ENCODE data around the gene RGR. TPM values are rescaled to one million over a fixed set of nuclear protein-coding genes. Genes with fewer than 3 reads are reported as not detected.

RGR gene
- polyA plus RNA-seq, 2 of the 4 experiments (the other 2 are of a cell fraction) = not detected

DNA sequence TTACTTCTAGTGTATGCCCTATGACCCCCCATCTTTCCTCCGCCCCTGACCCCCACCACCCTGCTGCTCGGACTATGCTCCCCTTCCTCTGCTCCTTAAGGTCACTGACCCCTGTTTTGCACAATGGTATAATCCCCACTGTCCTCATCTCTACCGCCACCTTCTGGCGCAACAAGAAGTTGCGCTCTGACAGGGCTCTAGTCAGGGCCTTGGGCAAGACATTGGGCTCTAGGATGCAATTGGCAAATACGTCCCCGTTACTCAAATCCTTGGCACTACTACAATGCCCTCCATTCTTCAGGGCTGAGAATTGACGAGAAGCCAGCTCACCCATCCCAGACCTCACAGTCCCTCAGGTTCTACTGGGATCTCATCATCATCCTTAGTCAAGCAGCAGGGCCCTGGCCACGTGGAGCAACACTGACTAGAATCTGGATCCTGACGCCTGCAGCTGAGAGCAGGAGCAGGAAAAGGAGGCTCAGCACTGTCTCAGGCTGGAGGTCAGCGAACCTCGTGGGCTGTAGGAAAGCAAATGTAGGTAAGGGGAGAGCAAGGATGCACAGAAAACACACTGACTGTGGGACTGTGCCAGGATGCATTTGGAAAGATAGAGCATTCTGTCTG, 30.1 kb upstream of the RGR start:
- ChIA-PET POLR2A (no interaction called here), CTCF (interaction anchor here (0.6 to 2.3 kb wide), 7 partner anchors 9 to 436 kb away, joined by 3 to 13 read pairs (median 3); no protein-coding TSS in a partner anchor)
- 7% methylated on average over 10 of the region's 12 CpGs for WGBS (ENCODE audit: missing lambda C conversion rate)
- Histone ChIP-seq H3K4me2 (peak overlapping the region; percentile 39; the same call in 1 of the 3 replicates), H3K4me1 (no peaks in the 10 kb centered on the region), H3K4me3 (0 out of 3 replicates have a peak overlapping the region, but pooled peaks have one; percentile 8), H3K27ac (no peak overlapping the region), H3K9me3 (0 out of 3 replicates have a peak, but pooled peaks cover under 1% of the 10 kb centered on the region)
- TF ChIP-seq, protein P1, sequence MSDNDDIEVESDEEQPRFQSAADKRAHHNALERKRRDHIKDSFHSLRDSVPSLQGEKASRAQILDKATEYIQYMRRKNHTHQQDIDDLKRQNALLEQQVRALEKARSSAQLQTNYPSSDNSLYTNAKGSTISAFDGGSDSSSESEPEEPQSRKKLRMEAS (IDR thresholded peaks at IDR 0.05) = no peak
- no peak for TF ChIP-seq SREBF2 (IDR thresholded peaks at IDR 0.05)
- TF ChIP-seq, protein P2, sequence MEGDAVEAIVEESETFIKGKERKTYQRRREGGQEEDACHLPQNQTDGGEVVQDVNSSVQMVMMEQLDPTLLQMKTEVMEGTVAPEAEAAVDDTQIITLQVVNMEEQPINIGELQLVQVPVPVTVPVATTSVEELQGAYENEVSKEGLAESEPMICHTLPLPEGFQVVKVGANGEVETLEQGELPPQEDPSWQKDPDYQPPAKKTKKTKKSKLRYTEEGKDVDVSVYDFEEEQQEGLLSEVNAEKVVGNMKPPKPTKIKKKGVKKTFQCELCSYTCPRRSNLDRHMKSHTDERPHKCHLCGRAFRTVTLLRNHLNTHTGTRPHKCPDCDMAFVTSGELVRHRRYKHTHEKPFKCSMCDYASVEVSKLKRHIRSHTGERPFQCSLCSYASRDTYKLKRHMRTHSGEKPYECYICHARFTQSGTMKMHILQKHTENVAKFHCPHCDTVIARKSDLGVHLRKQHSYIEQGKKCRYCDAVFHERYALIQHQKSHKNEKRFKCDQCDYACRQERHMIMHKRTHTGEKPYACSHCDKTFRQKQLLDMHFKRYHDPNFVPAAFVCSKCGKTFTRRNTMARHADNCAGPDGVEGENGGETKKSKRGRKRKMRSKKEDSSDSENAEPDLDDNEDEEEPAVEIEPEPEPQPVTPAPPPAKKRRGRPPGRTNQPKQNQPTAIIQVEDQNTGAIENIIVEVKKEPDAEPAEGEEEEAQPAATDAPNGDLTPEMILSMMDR (IDR thresholded peaks at IDR 0.05) = peak; percentile 41
- TF ChIP-seq FOSL2 (IDR thresholded peaks at IDR 0.05) = no peak
- TF ChIP-seq FOSL2 (CRISPR knock-in tag; IDR thresholded peaks at IDR 0.05) = no peak
- TF ChIP-seq RAD21 (conservative IDR thresholded peaks at IDR 0.05 in 1 of 2, IDR thresholded peaks at IDR 0.05 in 1 of 2) = peak in 1 of 2 experiments; percentile 25; a peak in 1 of 5 replicates
- TF ChIP-seq, protein P3, sequence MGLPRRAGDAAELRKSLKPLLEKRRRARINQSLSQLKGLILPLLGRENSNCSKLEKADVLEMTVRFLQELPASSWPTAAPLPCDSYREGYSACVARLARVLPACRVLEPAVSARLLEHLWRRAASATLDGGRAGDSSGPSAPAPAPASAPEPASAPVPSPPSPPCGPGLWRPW (IDR thresholded peaks at IDR 0.05) = no peak
- TF ChIP-seq TP53 (CRISPR knock-in tag; IDR thresholded peaks at IDR 0.05) = no peak
- TF ChIP-seq NFE2L2 (conservative IDR thresholded peaks at IDR 0.05; ENCODE audit: low read length) = no peak
- no peak for TF ChIP-seq ESRRA (IDR thresholded peaks at IDR 0.05; ENCODE audit: borderline replicate concordance, low read length)
- no peak for TF ChIP-seq EHMT2 (IDR thresholded peaks at IDR 0.05; ENCODE audit: low read depth)
- no peak for TF ChIP-seq ZC3H11A (IDR thresholded peaks at IDR 0.05)
- no peak for TF ChIP-seq POLR2A (IDR thresholded peaks at IDR 0.05; ENCODE audit: low read length)
- no peak for FAIRE-seq
- peak in 1 of 2 experiments; percentile 52 for DNase-seq (ENCODE audit: low read depth in 1 of 2, low spot score in 1 of 2)
- ATAC-seq = peak; percentile 58 to 89; a peak in 5 of 6 replicates

DNA sequence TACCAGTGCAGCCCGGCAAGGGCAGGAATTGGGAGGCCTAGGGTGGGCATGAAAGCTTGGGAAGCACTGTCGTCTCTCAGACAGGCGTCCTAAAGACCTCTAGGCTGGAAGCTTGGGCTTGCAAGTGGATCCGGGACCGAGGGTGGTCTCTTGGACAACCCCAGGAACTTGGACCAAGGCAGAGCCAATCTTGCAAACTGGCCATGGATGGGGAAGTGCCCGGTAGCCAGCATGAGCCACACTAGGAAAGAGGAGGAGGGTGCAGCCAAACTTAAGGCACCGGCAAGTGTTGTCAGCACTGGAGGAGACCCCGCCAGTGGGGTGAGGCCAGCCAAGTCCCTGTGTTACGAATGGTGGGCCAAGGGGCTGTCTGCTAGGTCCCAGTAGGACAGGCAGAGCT, 28.0 kb upstream of the RGR start:
- WGBS (ENCODE audit: missing lambda C conversion rate) = 14% methylated on average over 6 of the region's 9 CpGs
- no peak for ATAC-seq
- ChIA-PET POLR2A (no interaction called here), CTCF (interaction anchor here (1.1 to 2.1 kb wide), 4 partner anchors 11 to 321 kb away, joined by 3 to 8 read pairs (median 5); no protein-coding TSS in a partner anchor)
- Histone ChIP-seq H3K4me1 (no peaks in the 10 kb centered on the region), H3K9me3 (0 out of 3 replicates have a peak, but pooled peaks cover 2% of the 10 kb centered on the region), H3K4me2 (no peak overlapping the region), H3K4me3 (no peak overlapping the region), H3K27ac (no peak overlapping the region)
- TF ChIP-seq MYC (IDR thresholded peaks at IDR 0.05; ENCODE audit: borderline replicate concordance, low read length) (no peak), NR3C1 (IDR thresholded peaks at IDR 0.05) (no peak), BHLHE40 (IDR thresholded peaks at IDR 0.05; ENCODE audit: low read depth, low read length) (no peak), CBX2 (IDR thresholded peaks at IDR 0.05; ENCODE audit: borderline replicate concordance, low read depth) (no peak), GATA3 (IDR thresholded peaks at IDR 0.05; ENCODE audit: borderline replicate concordance) (no peak), ZSCAN20 (CRISPR knock-in tag; IDR thresholded peaks at IDR 0.05) (no peak), CBX8 (IDR thresholded peaks at IDR 0.05) (no peak), NPAS2 (CRISPR knock-in tag; IDR thresholded peaks at IDR 0.05; ENCODE audit: borderline replicate concordance) (no peak), POLR2AphosphoS2 (conservative IDR thresholded peaks at IDR 0.05; ENCODE audit: low read length) (no peak)
- TF ChIP-seq, protein P4, sequence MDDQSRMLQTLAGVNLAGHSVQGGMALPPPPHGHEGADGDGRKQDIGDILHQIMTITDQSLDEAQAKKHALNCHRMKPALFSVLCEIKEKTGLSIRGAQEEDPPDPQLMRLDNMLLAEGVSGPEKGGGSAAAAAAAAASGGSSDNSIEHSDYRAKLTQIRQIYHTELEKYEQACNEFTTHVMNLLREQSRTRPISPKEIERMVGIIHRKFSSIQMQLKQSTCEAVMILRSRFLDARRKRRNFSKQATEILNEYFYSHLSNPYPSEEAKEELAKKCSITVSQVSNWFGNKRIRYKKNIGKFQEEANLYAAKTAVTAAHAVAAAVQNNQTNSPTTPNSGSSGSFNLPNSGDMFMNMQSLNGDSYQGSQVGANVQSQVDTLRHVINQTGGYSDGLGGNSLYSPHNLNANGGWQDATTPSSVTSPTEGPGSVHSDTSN (IDR thresholded peaks at IDR 0.05) = no peak
- no peak for DNase-seq (ENCODE audit: low read depth in 1 of 2, low spot score in 1 of 2)
- no peak for FAIRE-seq

Data from A549 (cell line).